ENCODE data around the gene UTS2B.
"Not testable (repeated sequence)": the region's sequence is repeated elsewhere in the genome, so short reads cannot be mapped to it uniquely, and the experiment has no call there.

Gene UTS2B

GRCh38 chr3:191316876-191317603, 13.3 kb downstream of the UTS2B start:
- no peak for DNase-seq

GRCh38 chr3:191314109-191314728, 16.1 kb downstream of the UTS2B start:
- DNase-seq: no peak

DNA sequence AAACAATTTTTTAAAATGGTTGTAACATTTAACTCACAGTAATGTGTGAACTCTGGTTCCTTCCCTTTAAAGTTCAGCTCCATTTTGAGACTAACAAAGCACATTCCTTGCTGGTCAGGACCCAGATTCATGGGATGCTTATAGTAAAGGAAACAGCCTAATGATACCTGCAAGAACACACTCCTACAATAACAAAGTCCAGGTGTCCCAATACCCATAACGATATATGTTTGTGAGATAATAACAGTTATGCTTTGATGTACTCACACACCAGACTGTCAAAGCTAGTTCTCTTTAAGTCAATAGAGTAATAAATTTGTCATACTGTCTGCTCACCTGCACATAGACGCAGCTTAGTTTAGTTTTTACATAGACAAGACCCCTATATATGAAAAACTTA, 17.0 kb downstream of the UTS2B start:
- no peak for DNase-seq

DNA sequence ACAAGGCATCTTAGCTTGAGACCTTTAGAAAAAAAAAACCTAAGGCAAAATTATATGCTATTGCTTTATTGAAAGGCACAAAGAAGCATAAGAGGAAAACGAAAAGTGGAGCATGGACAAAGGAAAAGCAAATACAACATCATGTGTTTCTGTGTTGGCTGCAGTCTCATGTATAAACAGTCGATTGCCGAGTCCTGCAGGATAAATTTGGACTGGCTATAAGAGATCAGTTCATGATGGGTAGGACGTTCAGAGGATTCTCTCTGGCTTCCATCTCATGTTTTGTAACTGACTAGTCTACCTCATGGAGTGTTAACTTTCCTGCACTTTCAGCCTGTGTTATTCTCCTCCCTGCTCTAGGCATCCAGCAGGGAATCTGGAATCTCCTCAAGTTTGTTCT, 23.0 kb downstream of the UTS2B start:
- no peak for DNase-seq

DNA sequence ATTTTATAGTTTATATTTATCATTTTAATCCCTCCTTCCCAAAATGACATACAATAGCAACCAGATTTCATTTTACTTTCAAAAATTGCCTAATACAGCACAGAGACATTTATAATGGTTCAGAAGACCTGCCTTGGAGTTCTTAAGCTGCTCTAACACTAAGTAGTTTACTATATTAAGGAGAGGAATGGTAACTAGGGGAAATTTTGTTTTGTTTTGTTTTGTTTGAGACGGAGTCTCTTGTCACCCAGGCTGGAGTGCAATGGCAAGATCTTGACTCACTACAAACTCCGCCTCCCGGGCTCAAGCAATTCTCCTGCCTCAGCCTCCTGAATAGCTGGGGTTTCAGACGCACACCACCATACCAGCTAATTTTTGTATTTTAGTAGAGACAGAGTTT, 23.9 kb downstream of the UTS2B start:
- DNase-seq: no peak

DNA sequence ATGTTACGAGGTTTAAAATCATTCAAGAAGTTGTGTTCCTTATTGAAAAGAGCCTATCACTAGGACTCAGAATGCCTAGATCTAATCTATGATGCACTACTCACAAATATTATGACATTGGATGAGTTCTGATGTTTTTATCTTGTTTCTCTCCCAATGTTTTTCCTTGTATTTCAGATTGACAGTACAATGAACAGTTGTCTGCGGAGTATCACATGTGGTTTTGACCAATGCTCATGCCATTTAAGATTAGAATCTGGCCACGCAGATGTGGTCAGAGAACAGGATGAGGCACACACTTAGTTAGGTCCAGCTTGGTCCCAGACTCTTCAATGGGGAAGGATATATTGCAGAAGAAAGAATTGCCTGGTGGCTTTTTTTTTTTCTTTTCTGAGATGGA, 26.7 kb downstream of the UTS2B start:
- DNase-seq: no peak

DNA sequence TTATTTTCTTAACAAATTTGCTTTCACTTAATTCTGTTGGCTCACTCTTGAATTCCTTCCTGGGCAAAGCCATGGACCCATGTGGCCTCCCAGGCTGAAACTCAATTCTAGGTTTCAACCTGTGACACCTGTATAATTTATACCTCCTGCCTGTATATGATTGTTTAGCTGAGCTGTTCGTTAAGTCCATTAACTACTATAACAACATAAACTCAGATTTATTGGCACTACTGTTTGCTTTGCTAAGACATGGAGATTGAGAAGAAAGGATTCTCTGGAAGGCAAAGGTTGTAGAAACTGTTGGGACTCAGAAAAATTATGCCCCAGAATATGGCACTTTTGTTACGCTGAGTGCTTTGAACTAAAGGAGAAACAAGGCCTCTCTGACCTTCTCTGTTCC, 27.9 kb downstream of the UTS2B start:
- DNase-seq: no peak

- DNase-seq: no peak
Observed at GRCh38 chr3:191301782-191302411, 28.4 kb downstream of the UTS2B start.

- no peak for DNase-seq
Observed at GRCh38 chr3:191301017-191301416, 29.3 kb downstream of the UTS2B start.

DNA sequence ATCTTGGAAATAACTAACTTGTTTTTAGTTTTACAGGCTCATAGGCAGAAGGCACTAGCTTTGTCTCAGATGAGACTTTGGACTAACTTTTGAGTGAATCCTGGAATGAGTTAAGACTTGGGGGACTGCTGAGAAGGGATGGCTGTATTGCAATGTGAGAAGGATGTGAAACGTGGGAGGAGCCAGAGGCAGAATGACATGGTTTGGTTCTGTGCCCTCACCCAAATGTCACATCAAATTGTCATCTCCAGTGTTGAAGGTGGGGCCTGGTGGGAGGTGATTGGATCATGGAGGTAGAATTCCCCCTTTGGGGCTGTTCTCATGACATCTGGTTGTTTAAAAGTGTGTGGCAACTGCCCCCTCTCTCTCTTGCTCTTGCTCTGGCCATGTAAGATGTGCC, 29.9 kb downstream of the UTS2B start:
- no peak for DNase-seq

DNA sequence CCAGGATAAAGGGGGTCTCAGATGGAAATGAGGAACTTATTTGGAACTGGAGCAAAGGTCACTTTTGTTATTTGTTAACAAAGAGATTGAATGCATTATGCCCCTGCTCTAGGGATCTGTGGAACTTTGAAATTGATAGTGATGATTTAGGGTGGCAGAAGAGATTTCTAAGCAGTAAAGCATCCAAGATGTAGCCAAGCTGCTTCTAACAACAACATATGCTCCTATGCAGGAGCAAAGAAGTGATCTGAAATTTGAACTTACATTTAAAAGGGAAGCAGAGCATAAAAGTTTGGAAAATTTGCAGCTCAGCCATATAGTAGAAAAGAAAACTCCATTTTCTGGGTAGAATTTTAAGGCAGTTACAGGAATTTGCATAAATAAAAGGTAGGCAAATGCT, 31.5 kb downstream of the UTS2B start:
- DNase-seq: no peak

DNA sequence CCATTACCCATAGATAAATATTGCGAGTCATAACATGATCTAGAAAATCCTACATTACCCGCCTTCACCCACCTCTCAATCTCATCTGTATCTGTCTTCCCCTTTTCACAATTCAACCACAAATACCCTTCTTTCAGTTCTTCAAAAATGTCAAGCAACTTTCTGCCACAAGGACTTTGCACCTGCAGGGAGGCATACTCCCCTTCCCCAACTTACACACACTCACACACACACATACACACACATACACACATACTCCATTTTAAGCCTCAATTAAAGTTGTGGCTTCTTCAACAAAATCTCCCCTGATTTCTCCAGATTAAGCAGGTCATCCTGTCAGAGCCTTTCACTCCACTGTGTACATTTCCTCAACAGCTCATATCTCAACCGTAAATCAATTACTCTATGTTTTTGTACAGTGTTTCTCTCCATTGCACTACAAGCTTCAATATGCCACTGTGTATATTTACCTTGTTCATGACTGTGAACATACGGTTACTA, 34.2 kb downstream of the UTS2B start:
- DNase-seq: no peak

DNA sequence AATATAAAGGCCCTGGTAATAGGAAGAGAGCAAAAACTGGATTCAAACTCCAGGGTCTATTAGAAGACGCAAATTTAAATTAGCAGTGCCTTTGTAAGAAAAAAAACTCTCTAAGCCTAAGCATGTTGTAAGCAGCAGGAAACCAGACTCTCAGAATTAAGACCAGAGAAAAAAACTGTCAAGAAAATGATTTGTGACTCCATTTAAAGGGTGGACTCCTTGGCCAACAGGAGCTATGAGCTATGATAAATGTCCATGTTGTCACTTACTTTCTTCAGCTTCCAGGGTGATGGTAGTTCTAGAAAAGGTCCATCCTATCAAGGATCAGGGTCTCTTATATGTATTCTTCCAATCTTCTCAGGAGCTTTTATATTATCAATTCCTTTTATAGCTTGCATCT, 36.0 kb downstream of the UTS2B start:
- DNase-seq: no peak

DNA sequence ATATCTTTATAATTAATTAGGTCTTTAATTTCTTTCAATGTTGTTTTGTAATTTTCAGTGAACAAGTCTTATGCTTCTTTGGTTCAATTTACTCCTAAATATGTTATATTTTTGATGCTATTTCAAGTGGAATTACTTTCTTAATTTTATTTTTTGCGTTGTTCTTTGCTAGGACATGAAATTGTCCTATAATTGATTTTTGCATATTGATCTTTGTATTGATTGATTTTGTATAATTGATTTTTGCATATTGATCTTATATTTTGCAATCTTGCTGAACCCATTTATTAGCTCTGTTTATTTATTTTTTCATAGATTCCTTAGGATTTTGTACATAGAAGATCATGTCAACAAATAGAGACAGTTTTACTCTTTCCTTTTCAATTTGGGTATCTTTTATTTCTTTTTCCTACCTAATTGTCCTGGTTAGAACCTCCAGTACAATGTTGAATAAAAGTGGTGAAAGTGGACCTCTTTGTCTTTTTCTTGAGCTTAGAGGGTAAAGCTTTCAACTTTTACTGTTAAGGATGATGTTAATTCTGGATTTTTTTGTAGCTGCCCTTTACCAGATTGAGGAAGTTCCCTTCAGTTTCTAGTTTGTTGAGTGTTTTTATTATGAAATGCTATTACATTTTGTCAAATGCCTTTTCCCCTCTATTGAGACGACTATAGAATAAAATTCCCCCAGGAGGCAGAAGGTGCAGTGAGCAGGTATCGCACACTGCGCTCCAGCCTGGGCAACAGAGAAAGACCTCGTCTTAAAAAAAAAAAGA, 37.9 kb downstream of the UTS2B start:
- DNase-seq: no peak

DNA sequence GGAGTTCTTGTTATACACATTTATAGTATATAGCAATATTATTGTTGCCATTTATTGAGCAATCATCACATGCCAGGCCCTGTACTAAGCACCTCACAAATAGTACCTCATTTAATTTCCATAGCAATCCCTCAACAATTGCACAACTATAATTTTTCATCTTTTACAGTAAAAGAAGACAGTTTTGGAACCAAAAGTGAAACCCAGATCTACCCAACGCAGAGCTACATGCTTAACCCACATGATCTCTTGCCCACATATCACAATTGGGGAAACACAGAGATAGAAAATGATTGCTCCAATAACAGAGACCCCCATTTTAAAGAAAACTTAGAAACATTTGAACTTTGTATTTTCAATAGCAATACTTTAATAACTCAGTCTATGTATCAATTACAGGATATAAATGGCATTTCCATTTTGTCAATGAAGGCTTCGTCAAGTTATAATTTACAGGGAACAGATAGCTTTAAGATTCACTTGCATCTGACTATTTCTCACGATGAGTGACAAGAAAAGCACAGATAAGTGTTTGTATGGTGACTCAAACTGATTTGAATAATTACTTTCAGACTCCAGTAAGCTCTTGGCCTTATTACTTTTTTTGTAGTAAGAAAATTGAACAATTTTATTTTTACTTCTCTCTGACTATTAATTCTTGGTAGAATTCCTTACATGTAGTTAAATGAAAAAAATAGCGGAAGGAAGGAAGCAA, 39.9 kb downstream of the UTS2B start:
- no peak for DNase-seq

DNA sequence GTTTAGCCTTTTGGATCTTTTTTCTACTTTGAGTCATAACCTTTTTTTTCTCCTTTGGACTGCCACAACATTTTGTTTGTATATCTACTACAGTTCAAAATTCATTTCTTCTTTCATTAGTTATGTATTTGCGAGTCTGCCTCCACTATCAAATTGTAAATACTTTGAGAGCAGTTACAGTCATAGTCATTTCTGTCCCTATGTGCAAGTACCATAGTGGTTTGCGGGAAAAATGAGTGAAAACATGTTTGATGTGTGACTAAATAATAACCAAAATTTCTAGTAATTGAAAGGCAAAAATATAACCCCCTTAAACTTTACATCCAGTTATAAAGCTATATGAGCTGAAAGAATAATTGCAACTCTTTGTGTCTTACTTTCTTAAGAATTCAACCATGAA, 46.9 kb downstream of the UTS2B start:
- no peak for DNase-seq

DNA sequence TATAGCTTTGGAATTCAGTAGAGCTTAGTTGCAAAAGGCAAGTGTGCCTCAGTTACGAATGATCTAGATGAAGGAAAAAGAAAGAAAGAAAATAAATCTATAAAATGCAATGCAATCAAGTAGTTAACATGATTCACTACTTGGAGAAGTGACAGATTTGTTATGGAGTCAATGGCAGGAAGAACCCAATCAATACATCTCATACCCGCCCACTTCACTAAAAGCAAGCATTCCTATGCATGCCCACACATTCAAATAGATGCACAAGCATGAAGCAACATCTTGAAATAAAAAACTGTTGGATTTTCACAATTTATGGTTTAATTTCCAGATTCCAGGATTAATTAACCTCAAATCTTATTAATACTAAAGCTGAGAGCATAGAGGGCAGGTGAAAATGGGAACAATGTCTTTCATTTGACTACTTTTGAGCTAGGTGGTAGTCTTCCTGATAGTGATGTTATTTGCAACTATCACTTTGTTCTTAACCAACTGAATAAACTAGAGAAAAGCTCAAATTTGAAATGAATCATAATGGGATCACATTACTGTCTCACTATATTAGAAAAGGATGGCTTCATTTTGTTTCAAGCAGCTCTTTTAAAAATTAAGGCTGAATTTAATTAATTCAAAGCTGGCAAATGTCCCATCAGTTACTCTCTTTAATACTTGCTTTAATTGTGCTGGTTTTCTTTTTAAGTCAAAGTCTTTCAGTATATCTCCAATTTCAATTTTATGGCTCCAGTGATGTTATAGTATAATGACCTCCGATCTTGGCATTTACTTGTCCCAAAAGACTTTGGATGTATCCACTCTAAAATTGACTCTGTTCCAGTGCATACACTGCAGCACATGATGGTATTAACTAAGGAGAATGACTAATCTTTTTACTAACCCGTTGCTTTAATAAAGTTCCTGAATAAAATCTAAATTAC, 47.8 kb downstream of the UTS2B start:
- DNase-seq: no peak

DNA sequence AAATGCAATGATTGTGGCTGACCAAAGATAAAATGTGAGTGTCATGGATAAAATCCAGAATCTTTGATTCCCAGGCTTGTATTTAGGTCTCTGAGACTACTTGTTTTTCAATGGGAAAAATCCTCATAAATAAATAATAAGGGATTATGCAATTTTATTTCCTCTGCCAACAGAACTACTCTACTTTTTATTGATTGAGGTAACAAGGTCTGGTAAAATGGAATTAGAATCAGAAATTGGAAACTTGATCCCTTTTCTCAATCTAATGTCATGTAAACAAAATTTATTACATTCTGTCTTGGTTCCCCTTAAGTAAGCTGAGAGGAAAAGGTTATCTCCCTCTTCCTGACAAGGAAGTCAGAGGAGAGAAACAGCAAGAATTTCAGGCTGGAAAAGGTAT, 49.4 kb downstream of the UTS2B start:
- no peak for DNase-seq

- DNase-seq: no peak
Observed at GRCh38 chr3:191280111-191280510, 50.2 kb downstream of the UTS2B start.

GRCh38 chr3:191275751-191276150, 54.6 kb downstream of the UTS2B start:
- no peak for DNase-seq

DNA sequence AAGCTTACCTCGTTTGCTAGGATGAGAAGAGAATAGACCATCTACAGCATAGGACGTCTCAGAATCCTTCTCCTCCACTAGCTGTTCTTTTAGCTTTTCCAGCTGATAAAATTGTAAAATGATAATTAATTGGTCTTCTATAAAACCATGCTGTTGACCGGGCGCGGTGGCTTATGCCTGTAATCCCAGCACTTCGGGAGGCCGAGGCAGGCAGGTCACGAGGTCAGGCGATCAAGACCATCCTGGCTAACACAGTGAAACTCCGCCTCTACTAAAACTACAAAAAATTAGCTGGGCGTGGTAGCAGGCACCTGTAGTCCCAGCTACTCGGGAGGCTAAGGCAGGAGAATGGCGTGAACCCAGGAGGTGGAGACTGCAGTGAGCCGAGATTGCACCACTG, 55.1 kb downstream of the UTS2B start:
- not testable (repeated sequence) for DNase-seq

Data from activated CD4-positive, alpha-beta T cell treated with anti-CD3 and anti-CD28 coated beads for 48 hours (primary cell).